ENCODE measurements around the gene PRDM16.

GRCh38 chr1:3264456-3264855 lies 195.5 kb downstream of the PRDM16 start:
- TF ChIP-seq POLR2A (IDR thresholded peaks at IDR 0.05; ENCODE audit: low read length): no peak
- TF ChIP-seq GATA1 (IDR thresholded peaks at IDR 0.05; ENCODE audit: low read depth, low read length): no peak

Data from erythroblast (primary cell).